Measurements from ENCODE around the gene OAS3.
A peak's percentile ranks its signal among the peaks of the same experiment; 100 is the strongest.
"Not testable (repeated sequence)": the region's sequence is repeated elsewhere in the genome, so short reads cannot be mapped to it uniquely, and the experiment has no call there.

The OAS3 gene

GRCh38 chr12:112937741-112938719 is at the start of gene OAS3:
Gene OAS3 (plus strand): TSS chr12:112938474. CDS start chr12:112938531, 57 bp downstream.
- DNase-seq = peak; percentile 73

DNA sequence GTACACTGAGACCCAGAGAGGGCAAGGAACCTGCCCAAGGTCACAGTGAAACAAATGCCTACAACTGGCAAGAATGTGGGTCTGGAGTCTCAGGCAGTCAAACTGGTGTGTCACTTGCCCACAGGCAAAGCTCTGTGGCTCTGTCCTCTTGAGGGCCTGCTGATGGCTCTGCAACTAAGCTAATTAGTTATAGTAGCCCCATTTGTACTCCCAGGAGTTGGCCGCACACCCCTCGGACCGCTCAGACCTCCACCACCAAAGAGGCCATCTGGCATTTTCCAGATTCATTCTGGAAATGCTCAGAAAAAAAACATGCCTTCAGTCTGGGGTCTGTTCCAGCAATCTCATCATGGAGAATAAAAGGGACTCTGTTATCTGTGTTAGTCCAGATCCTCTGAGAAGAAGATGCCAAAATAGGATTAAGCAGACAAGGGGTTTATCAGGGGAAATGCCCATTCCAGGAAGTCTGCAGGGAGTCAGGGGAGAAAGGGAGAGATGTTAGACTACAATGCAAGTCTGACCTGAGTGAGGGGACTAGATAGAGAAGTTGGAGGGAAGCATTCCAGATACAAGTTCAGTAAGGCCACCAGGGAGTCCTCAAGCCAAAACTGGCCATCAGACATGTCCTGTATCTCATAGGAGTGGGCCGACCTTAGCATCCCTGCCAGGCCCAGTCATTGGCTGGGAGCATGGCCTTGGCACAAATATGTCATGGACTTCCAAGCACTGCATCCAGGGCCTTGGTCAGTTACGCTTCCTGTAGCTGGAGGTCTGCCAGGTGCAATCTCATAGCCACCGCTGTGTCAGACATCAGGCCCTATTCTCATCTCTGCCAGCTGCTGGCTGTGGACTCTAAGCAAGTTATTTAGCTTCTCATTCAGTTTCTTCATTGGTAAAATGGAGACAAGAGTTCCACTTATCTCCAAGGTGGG is 46.9 kb upstream of the OAS3 start:
- DNase-seq = no peak

DNA sequence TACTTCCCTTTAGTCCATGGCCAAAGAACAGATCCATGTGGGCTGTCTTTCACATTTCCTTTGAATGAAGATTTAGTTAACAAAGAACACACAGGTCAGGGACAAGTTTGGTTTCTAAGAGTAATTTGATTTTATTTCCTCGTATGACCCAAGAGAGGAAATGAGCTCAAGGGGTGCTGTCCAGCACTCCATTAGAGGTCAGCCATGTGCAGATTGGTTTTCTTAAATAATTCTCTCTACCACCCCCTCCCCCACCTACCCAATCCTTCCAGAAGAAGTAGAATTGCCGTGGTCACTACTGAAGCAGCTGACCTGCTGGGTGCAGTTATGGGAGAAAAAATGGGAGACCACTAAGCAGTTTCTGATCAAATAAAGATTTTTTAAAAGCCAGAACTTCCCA is 45.4 kb upstream of the OAS3 start:
- DNase-seq = no peak

- DNase-seq = no peak
Observed at GRCh38 chr12:112894128-112894527, 44.1 kb upstream of the OAS3 start.

- DNase-seq = no peak
Observed at GRCh38 chr12:112898380-112898779, 39.9 kb upstream of the OAS3 start.

GRCh38 chr12:112900298-112901145 is 37.8 kb upstream of the OAS3 start:
- DNase-seq = peak; percentile 59

GRCh38 chr12:112901271-112901670 is 37.0 kb upstream of the OAS3 start:
- no peak for DNase-seq

DNA sequence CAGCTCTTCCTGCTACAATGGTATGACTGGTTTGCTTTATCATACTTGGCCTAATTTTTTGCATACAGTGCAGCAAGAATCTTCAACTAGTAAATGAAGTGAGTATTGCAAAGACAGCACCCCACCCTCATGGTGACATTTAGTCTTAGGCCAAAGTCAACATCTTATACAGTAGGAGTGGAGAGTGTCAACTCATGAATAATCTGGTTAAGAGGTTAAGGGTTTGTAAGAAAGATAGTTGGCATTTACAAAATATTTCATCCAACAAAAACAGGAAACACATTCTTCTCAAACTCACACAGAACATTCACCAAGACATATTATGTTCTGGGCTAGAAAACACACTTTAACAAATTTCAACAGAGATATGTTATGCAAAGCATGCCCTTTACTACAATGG is 33.7 kb upstream of the OAS3 start:
- DNase-seq = no peak

DNA sequence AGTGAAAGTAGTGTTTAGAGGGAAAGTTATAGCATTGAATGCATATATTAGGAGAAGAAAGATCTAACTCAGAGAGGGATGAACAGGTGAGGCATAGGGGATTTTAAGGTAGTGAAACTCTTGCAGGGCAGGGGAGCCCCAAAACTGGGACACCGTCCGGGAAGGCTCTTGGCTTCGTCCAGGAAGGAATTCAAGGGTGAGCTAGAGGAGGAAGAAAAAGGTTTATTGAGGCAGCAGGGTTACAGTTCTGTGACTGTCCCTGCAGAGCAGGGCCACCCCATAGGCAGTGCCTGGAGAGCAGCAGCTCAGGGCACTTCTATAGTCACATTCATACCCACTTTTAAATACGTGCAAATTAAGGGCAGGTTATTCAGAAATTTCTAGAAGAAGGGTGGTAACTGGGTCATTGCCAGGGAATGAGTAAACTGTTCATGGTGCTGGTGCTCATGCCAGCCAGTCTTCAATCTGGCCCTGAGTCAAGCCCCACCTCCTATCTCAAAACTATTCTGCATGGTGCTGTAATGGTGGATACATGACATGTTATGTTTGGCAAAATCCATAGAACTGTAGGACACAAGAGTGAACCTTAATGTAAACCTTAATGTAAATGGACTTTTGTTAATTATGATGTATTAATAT is 32.7 kb upstream of the OAS3 start:
- no peak for DNase-seq

DNA sequence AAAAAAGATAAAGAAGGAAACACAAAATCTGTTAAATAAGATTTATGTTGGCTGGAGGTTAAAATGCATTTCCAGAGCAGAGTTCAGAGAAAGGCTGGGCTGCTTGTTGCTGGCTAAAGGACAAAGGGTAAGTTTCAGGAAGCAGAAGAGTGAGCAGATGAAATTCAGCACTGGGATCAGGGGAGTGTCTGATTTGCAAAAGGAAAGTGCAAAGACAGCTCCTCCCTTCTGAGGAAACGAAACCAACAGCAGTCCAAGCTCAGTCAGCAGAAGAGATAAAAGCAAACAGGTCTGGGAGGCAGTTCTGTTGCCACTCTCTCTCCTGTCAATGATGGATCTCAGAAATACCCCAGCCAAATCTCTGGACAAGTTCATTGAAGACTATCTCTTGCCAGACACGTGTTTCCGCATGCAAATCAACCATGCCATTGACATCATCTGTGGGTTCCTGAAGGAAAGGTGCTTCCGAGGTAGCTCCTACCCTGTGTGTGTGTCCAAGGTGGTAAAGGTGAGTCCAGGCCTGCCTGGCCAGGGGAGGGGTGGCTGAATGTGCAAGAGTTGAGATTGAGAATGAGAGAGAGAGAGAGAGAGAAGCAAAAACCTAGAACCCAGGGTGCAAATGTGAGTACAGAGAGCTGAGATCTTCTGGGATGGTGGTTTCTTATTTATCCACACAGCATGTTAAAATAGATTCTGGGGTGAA is 31.4 kb upstream of the OAS3 start, which contains the start of gene OAS1:
TSS of gene OAS1 (plus strand) at position 251 of the 703 bp plus-strand sequence. CDS start at position 329, 78 bp downstream.
- DNase-seq = peak; percentile 68

DNA sequence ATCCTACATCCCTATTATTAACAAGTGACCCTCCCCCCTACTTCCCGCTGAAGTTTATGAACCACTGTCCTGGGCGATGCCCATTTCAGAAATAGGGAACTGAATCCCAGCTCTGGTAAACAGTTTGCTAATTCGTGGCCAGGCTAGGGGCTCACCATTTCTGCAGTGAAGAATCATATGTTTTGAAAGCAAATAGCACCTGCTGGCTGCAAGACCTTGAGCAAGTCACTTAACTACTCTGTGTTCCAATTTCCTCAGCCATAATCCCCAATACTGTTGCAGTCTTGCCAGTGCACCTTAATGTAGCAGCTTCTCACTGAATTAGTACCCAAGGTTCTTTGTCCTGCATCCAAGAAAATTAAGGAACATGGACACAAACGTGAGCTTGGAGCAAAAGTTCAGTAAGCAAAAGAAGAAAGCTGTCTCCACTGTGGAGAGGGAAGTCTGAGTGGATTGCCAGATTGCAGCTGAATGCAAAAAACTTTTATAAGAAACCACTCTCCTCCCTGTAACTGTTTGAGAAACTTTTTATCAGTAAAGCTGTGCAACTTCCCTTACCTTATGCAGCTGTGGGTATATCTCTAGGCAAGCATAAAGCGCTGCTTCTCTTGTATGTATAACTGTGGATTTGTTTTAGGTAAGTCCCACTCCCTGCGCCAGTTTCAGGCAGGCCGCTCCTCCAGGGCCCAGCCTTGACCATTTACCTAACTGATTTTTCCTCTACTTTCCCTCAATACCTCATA is 30.7 kb upstream of the OAS3 start:
- peak; percentile 6 for DNase-seq

- peak; percentile 5 for DNase-seq
Observed at GRCh38 chr12:112908548-112908947, 29.7 kb upstream of the OAS3 start.

- DNase-seq = no peak
Observed at GRCh38 chr12:112909693-112910092, 28.6 kb upstream of the OAS3 start.

- DNase-seq = no peak
Observed at GRCh38 chr12:112913038-112913688, 25.1 kb upstream of the OAS3 start.

DNA sequence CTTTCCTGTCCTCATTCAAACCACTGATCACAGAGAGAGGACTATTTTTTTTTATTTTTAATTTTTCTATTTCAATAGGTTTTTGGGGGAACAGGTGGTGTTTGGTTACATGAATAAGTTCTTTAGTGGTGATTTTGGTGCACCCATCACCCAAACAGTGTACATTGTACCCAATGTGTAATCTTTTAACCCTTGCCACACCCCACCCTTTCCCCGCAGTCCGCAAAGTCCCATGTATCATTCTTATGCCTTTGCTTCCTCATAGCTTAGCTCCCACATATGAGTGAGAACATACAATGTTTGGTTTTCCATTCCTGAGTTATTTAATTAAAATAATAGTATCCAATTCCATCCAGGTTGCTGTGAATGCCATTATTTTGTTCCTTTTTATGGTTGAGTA is 24.4 kb upstream of the OAS3 start:
- DNase-seq = not testable (repeated sequence)

GRCh38 chr12:112916270-112916669 is 22.0 kb upstream of the OAS3 start:
- no peak for DNase-seq

DNA sequence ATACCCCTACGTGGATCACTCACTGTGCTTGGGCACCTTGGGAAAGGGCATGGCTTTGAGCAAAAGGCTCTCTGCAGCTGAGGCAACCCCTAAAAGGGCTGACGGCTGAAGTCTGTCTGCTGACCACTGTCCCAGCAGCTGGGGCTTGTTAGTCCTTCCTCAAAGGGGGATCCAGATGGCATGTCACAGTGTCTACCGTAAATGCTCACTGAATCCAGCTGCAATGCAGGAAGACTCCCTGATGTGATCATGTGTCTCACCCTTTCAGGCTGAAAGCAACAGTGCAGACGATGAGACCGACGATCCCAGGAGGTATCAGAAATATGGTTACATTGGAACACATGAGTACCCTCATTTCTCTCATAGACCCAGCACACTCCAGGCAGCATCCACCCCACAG is 19.2 kb upstream of the OAS3 start:
- DNase-seq = no peak

GRCh38 chr12:112924986-112925385 is 13.3 kb upstream of the OAS3 start:
- no peak for DNase-seq

DNA sequence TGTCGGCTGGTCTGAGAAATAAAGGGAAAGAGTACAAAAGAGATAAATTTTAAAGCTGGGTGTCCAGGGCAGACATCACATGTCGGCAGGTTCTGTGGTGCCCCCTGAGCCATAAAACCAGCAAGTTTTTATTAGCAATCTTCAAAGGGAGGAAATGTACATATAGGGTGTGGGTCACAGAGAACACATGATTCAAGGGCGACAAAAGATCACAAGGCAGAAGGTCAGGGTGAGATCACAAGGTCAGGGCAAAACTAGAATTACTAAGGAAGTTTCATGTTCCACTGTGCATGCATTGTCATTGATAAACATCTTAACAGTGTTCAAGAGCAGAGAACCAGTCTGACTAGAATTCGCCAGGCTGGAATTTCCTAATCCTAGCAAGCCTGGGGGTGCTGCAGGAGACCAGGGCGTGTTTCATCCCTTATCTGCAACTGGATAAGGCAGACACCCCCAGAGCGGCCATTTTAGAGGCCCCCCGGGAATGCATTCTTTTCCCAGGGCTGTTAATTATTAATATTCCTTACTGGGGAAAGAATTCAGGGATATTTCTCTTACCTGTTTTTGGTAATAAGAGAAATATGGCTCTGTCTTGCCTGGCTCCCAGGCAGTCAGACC is 11.7 kb upstream of the OAS3 start:
- DNase-seq = not testable (repeated sequence)

Data from activated CD4-positive, alpha-beta T cell treated with anti-CD3 and anti-CD28 coated beads, Interleukin-2, Interleukin-6, amounts not matched to agents 100 ng/mL and 50 ng/mL, durations not matched to agents 16 hours and 8 hours (primary cell).